ENCODE measurements around the gene ZC3H4.

GRCh38 chr19:47068876-47069406 is 44.6 kb downstream of the ZC3H4 start:
- TF ChIP-seq GATA2 (IDR thresholded peaks at IDR 0.05; ENCODE audit: low read depth, low read length) (no peak), GATA3 (IDR thresholded peaks at IDR 0.05; ENCODE audit: low read depth, low read length) (no peak)
